GM19328 (cell line): ENCODE measurements around the gene DCLK2.

Source experiments
- ATAC-seq: cut with Tn5 transposase; IDR thresholded peaks from one replicate; pipeline ENCODE4 v1.9.1; 2021; ENCODE audit warnings: mild to moderate bottlenecking, moderate library complexity; ENCODE audit not compliant: unreplicated experiment

Gene DCLK2

DNA sequence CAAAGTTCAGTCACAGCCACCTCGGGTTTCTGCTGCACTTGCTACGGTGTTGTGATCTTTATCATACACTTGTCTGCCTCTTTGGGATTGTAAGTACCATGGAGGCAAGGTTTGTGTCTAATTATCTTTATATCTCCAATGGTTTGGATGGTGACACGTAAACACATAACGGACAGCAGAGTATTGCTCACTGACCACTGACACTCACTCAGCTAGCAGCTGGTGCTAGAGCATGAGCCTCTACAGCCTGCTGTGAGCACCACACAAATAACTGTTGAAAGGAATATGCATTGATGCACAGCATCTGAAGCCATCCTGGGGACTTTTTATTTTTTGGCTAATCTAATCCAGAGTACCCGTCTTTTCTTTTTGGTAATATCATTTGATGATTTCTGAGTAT is 156.0 kb downstream of the DCLK2 start:
- no peak for ATAC-seq

DNA sequence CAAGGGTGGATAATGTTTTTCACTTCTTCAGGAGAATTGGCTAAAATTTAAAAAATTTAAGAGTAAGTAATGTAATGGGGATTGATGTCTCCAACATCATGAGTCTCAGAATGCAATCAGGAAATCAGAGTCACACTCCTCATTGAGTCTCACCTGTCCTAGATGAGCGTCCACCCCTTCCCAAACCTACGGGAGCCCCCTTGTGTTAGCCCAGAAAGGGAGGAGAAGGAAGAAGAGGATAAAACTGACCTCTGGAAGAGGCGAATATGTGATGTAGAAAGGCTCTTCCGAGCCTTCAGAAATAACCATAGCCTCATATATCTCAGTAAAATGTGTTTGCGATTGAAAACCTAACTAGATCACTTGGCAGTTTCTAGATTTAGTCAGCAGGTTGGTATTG is 157.1 kb downstream of the DCLK2 start:
- no peak for ATAC-seq

DNA sequence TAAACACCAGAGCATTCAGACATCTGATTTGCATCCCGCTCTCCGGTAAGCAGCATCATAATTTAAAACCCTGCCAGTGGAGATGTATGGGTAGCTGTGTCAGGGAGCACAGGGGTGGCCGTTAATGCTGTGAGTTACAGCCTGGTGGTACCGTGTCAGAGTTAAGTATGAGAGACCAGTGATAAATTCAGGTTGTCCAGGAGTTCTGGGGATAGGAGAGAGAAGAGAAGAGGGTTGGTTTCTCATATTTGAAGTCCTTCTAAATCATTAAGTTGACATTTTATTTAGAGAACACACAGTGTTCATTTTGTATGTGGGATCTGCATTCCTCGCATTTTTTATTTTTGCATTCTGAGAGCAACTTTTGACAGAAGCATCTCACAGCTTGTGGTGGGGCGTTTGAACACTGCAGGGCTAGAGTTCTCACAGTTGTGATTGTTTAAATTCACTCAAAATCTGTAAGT is 157.6 kb downstream of the DCLK2 start:
- no peak for ATAC-seq

DNA sequence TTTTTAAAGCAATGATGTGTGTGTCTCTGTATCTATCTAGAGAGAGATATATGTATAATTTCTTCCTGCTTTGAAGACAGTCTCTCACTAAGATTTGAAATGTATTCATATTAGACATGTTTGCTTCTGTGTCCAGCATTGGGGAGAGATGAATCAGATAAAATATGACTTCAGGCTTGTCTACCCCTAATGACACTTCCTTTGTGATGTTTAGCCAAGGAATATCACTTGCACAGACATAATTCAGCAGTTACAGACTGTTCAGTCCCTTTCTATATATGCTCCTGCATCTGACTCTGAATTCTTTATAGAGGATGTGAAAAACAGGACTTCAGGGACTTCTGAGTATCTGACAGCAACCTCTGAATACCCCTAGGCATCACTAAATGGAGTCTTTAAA is 158.4 kb downstream of the DCLK2 start:
- ATAC-seq: no peak

DNA sequence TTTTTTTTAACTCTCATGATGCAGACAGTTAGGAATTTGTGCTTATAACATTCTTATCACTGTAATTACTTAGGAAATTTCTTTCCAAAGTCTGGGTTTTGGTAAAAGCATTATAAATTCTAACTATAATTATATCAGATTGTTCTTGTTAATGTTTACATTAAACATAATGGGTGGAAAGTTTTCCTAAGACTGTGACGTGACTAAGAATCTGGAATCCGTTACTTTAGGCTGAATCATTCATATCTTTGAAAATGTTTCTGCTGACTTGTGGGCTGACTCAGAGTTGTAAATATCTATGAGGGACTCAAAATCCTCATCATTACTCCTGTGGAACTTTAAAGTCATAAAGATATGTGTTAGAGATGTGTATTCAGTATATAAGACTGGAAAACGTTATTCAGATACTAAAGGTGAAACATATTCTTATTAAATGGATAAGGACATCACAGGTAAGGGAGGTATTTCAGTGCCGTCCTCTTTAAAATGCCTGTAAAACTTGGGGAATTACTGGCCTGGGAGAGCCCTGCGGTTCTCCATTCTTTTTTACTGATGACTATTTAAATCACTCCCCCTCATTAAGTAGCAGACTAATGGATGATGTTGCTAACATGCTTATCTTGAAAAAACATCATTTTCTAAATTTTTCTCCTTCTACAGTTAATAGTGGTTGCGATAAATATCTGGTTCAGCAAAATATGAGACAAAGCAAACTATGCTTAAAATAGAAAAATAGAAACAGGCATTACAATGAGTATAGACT is 159.0 kb downstream of the DCLK2 start:
- no peak for ATAC-seq

DNA sequence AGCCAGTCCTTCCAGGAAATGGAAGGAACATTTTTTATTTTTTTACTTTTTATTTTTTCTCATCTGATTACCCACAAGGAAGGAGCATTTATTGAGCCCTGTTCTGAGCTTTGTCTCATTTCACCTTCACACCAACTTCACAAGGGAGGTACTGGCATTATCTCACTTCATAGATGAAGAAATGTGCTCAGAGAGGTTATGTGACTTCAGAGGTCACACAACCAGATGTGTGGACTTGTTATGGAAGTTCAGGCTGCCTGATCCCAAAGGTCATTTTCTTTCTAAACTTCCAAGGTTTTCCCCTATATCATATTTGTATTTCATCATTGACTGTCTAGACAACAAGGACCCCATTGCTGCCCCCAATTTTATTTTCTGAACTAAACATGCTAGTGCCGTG is 160.3 kb downstream of the DCLK2 start:
- no peak for ATAC-seq

DNA sequence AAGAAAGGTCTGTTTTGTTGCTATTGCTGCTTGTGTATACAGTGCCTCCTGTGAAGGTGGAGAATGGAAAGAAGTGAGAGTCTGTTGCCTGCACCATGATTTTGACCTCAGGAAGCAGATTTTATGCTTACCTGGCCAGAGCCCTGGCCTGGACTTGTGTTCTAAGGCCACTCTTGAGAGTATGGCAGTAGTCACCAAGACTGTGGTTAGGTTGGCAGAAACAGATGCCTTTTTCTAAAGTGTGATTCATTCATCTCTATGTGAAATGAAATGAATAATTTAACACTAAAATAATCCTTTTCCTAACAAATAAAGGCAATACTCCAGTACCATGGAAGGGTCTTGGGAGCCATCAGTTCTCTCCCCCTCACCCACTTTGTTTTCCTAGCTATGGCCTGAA is 161.8 kb downstream of the DCLK2 start:
- no peak for ATAC-seq

DNA sequence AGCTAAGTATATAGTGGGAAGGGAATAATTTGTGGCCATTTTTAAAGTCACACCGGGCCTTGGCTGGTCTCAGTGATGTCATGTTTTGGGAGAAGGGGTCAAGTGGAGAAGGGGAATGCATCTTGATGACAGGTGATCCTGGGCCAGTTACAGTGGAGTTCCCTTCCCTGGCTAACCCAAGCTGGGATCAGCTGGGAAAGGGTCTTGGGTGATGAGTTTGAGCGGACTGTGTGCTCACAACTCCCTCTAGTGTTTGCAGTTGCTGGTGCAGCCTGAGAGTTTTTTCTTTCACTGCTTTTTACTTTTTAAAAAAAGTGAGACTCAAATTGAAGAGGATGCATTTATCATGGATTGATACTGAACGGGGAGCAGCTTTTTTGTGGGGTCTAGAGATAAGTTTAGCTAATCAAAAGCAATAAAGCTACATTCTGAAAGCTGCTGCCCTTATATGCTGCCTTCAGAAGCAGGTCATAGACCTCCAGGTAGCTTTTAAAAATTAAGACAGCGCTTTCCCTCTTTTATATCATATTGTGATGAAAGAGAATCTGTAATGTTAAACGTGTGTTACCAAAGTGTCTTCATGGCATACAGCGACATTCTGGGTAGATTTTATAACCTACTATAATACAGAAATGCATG is 164.7 kb downstream of the DCLK2 start:
- ATAC-seq: no peak

DNA sequence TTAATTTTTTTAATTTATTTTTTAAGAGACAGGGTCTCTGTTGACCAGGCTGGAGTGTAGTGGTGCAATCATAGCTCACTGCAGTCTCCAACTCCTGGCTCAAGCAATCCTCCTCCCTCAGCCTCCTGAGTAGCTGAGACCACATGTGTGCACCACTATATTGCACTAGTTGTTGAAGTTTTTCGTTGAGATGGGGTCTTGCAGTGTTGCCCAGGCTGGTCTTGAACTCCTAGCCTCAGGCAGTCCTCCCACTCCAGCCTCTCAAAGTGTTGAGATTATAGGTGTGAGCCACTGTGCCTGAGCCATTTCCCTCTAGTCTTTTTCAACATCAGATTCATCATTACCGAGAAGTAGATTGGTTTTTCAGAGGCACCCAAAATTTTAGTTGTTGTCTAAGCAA is 165.7 kb downstream of the DCLK2 start:
- no peak for ATAC-seq

DNA sequence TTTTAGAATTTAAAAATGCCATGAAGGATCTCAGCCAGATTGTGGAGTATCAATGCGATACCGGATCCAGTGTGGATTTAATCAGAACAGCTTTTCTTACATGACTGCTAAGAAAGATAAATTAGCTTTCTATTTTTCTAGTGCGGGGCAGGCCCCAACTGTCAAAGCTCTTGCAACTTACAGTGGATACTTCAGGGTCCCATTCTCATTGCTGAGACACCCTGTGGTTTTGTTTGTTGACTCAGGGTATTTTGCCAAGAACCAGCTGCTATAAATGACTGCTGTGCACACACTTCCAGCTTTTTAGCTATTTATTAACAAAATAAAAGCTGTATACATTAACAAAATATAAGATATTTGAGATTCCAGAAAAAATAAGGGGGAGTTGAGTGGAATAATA is 166.4 kb downstream of the DCLK2 start:
- no peak for ATAC-seq

DNA sequence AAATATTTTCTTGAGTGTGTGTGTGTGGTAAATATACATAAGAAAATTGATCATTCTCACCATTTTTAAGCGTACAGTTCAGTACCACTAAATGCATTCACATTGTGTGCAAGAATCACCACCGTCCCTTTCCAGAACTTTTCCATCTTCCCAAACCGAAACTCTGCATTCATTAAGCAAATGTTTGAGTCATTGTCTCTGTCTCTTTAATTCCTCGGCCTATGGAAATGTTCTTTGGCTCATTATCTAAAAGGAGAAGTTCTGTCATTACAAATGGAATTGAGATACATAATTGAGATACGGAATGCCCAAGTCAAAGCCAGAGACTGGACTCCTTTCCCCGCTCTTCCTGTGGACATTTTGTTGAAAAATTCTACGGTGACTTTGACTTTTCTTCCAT is 168.9 kb downstream of the DCLK2 start:
- no peak for ATAC-seq

DNA sequence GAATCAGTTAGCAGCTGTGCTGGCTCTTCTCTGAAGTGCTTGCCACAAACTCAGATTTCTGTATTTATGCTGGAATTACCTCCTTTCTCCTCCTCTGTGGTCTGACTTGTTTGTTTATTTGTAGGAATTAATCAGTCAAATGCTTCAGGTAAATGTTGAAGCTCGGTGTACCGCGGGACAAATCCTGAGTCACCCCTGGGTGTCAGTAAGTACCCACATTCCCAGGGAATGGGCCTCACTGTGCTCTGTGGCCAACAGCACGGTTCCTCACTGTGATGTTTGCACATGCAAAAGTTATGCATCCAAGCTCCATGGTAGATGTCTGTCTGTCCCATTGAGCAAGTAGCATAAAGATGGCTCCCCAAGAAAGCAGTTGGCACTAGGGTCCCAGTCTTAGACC is 169.9 kb downstream of the DCLK2 start:
- no peak for ATAC-seq

DNA sequence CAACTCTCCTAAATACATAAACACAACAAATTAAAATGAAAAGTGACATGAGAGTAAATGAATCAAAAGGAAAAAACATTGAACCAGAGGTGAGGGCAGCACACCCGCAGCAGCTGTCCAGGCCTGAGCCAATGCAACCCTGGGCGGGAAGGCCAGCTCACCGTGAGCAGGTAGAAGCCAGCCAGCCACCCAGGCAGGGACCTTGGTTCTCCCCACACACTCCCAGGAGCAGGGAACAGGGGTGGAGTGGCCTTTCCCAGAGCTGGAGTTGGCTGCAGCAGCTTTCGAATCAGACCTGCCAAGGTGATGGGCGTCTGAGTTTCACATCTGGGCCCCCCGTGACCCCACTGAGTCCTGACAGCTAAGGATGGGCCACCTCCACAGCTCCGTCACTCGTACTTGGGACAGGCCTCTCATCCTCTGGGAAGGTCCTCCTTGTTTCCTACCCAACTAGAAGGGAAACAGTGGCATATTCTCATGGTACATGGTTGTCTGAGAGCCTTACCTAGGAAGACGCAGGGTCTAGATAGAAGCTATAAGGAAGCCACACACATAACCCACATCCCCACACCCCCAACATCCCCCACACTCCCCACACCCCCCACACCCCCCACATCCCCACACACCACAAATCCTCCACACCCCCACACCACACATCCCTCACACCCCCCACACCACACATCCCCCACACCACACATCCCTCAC is 172.2 kb downstream of the DCLK2 start:
- no peak for ATAC-seq

DNA sequence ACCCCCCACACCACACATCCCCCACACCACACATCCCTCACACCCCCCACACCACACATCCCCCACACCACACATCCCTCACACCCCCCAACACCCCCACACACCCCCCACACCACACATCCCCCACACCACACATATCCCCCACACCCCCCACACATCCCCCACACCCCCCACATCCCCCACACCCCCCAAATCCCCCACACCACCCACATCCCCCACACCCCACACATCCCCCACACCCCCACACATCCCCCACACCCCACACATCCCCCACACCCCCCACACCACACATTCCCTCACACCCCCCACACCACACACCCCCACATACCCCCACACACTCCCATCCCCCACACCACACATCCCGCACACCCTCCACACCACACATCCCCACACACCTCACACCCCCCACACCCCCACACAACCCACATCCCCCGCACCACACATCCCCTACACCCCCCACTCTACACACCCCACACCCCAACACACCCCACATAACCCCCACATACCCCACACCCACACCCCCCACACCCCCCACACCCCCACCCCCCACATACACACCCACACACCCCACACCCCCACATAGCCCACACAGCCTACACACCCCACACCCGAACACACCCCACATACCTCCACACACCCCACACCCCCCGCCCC is 172.9 kb downstream of the DCLK2 start:
- no peak for ATAC-seq

DNA sequence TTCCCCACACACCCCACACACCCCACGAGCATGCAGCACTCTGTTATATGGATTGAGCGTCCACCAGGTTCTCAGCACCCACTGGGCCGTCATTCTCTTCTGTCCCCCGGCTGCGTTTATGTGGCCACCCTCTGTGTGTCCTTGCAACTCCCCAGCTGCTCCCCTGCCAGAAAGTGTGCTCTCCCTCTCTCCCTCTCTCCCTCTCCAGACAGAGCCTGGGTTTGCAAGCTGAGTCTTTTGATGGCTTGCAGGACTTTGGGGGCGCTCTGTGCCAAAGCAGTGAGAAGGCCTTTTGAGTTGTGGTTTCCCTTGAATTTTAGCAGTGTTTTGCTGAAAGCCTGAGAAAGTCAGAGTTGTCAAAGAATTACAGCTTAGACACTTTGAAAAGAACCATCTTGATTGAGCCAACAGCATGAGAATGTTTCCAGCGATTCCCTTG is 173.5 kb downstream of the DCLK2 start:
- no peak for ATAC-seq

DNA sequence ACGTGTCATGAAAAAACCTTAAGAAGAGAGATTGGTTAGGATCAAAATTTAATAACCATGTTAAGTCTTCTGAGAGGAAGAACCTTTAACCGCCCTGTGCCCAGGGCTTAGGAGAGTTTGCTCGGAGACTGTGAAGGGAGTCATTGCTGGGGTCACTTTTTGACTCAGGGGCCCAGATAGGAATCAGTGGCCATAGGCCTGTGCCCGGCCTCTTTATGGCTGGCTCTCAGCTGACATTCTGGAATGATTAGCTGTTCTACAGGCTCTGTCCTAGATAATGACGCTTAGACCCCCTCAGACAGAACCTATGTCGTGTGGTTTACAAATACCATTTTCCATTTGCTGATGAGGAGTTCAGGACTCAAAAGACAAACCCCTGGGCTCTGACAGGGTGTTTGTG is 174.1 kb downstream of the DCLK2 start:
- ATAC-seq: no peak

DNA sequence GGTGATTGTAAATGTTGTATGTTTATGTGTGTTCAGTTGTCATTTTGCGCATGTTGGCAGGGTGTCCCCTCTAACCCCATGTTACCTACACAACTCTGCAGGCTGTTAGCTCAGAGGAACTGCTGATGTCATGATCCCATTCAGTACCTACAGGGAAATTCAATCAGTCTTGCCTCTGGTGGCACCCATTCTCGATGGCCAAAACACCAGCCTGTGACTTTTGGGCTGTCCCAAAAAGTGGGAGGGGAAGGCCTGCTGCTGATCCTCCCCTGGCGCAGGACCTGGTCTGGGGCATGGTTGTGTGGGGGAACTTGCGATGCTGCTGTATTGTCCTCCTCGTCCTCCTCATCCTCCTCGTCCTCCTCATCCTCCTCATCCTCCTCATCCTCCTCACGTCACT is 174.5 kb downstream of the DCLK2 start:
- ATAC-seq: no peak

DNA sequence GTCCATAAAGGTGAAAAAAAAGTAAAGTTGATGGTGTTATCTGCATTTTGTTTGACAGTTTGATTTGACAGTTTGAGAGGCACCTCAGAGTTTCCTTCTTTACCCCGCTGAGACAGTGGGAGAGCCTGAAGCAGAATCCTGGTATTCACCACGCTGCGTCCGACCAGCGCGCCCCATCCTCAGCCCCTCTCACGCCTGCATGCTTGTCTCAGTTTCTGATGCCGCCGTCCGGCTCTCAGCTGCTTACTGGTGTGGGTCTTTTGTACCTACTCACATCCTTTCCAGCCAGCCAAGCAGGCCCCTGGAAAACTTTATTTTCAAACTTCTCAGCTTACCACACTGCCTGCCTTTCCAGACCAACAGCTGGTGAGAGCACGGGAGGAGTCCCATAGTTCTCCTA is 175.2 kb downstream of the DCLK2 start:
- ATAC-seq: no peak

DNA sequence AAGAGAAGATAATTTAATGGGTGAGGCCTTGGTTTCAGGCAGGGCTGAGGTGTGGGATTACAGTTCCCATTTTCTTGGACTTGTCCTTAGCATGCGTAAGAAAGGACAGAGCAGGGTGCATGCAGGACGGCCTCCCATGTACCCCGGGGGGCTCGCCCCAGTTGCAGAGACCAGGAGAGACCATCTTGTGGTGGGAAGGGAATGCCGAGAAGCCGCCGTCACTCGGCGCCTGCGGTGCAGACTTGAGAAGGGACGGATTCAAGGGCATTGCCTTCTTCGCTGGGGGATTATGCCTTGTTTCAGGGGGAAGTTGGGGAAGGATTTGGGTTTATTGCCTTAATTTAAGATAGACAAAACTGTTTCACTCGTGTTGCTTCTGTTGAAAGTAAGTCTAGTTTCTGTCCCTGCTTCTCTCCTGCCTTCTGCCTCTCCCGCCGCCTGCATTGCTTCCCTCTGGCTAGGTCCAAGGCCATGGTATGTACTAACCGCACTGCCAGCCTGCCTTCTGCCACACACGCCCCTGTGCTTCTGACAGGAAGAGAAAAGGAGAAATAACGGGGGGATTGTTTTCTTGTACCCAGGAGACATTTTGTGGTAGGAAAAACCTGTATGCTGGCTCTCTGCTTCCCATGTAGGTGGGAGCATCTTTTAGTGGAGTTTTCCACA is 175.9 kb downstream of the DCLK2 start:
- no peak for ATAC-seq

DNA sequence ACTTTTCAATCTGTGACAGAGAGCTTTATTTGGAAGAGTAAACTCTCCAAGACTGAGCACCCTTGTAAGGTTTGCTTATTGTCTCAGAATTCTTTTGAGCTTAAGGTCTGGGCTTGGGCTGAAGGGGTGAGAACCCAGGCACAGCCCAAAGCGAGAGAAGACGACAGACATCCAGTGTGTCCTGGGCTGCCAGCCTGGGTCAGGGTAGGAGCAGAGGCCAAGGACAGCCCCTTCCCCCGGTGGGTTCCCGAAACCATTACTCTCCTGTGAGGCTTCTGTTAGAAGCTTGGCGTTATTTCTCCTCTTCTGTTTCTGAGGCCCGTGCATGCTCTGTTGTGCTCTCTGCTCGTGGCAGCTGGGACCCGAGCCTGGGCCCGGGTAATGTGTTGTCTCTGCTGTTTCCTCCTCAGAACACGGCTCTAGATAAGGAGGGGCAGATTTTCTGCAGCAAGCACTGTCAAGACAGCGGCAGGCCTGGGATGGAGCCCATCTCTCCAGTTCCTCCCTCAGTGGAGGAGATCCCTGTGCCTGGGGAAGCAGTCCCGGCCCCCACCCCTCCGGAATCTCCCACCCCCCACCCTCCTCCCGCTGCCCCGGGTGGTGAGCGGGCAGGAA is 177.5 kb downstream of the DCLK2 start:
- ATAC-seq: no peak

DNA sequence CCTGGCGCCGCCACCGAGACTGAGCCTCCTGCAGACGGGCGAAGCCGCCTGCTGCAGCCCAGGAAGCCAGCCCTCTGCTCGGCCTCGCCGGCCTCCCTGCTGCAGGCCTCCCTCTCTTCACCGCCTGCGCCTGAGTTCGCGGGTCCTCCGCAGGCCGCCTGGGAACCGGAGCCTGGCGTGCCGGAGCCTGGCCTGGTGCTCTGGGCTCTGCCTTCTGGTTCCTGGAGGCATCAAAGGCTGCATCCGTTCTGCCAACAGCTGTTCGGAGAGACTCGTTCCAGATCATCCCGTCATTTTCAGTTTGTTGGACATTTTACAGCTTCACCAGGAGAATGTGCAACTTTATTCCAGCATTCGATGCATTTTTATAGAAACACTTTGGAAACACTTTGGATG is 178.0 kb downstream of the DCLK2 start:
- ATAC-seq: no peak
